ENCODE data around the gene IFITM1. TPM values are rescaled to one million over a fixed set of nuclear protein-coding genes. Genes with fewer than 3 reads are reported as not detected.

IFITM1 gene
- total RNA-seq, 1 experiment from 2014 or later: 2.0 TPM

- intact Hi-C loops (cut with micrococcal nuclease): no loop called here
These were observed 36.9 kb downstream of the IFITM1 start for GRCh38 chr11:350723-351255.

GRCh38 chr11:351411-351810 lies 37.6 kb downstream of the IFITM1 start:
- Histone ChIP-seq H3K4me2 (ENCODE audit: low read length) (no peak overlapping the region), H4K20me1 (ENCODE audit: low read length) (no peaks in the 10 kb centered on the region), H3K36me3 (ENCODE audit: low read depth, low read length) (no peaks in the 10 kb centered on the region), H3K9ac (ENCODE audit: low read length) (no peak overlapping the region), H3F3A (ENCODE audit: low read length, unreplicated experiment) (no peaks in the 10 kb centered on the region), H3K9me2 (replicated peaks; ENCODE audit: low read length) (no peaks in the 10 kb centered on the region), H3K4me3 (ENCODE audit: low read length) (no peak overlapping the region), H3K27me3 (ENCODE audit: low read length) (no peaks in the 10 kb centered on the region), H3K4me1 (ENCODE audit: insufficient read depth, low read length) (peaks cover 9% of the 10 kb centered on the region), H3K79me2 (ENCODE audit: low read length) (no peaks in the 10 kb centered on the region), H2AFZ (ENCODE audit: low read length) (no peak overlapping the region), H3K27ac (ENCODE audit: low read length) (no peak overlapping the region), H3K9me3 (ENCODE audit: low read length) (no peaks in the 10 kb centered on the region)
- ATAC-seq (no peak), DNase-seq (no peak)
- intact Hi-C loops (cut with micrococcal nuclease): no loop called here
- no TSS peak for BruUV-seq (replicated peaks)
- CTCF ChIA-PET: no interaction called here
- POLR2A ChIA-PET (ENCODE audit: unreplicated experiment): no interaction called here
- no peak for TF ChIP-seq EZH2 (IDR thresholded peaks at IDR 0.05; ENCODE audit: low read length, unreplicated experiment)
- TF ChIP-seq, protein P1, sequence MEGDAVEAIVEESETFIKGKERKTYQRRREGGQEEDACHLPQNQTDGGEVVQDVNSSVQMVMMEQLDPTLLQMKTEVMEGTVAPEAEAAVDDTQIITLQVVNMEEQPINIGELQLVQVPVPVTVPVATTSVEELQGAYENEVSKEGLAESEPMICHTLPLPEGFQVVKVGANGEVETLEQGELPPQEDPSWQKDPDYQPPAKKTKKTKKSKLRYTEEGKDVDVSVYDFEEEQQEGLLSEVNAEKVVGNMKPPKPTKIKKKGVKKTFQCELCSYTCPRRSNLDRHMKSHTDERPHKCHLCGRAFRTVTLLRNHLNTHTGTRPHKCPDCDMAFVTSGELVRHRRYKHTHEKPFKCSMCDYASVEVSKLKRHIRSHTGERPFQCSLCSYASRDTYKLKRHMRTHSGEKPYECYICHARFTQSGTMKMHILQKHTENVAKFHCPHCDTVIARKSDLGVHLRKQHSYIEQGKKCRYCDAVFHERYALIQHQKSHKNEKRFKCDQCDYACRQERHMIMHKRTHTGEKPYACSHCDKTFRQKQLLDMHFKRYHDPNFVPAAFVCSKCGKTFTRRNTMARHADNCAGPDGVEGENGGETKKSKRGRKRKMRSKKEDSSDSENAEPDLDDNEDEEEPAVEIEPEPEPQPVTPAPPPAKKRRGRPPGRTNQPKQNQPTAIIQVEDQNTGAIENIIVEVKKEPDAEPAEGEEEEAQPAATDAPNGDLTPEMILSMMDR (conservative IDR thresholded peaks at IDR 0.05; ENCODE audit: low read depth, low read length): no peak
- no peak for TF ChIP-seq EZH2phosphoT487 (IDR thresholded peaks at IDR 0.05; ENCODE audit: borderline replicate concordance, low read length)

More at GRCh38 chr11:350723-351255, 36.9 kb downstream of the IFITM1 start:
- DNase-seq (no peak), ATAC-seq (no peak)
- H3F3A ChIP-seq (ENCODE audit: low read length, unreplicated experiment): no peaks in the 10 kb centered on the region
- H3K4me1 ChIP-seq (ENCODE audit: insufficient read depth, low read length): peaks cover 9% of the 10 kb centered on the region
- H4K20me1 ChIP-seq (ENCODE audit: low read length): no peaks in the 10 kb centered on the region
- no peaks in the 10 kb centered on the region for H3K79me2 ChIP-seq (ENCODE audit: low read length)
- no TSS peak for BruUV-seq (replicated peaks)
- ChIA-PET POLR2A (ENCODE audit: unreplicated experiment) (no interaction called here), CTCF (no interaction called here)
- no peaks in the 10 kb centered on the region for H3K9me3 ChIP-seq (ENCODE audit: low read length)
- no peak overlapping the region for H3K4me2 ChIP-seq (ENCODE audit: low read length)
- no peaks in the 10 kb centered on the region for H3K27me3 ChIP-seq (ENCODE audit: low read length)
- H3K9ac ChIP-seq (ENCODE audit: low read length): no peak overlapping the region
- no peaks in the 10 kb centered on the region for H3K36me3 ChIP-seq (ENCODE audit: low read depth, low read length)
- no peaks in the 10 kb centered on the region for H3K9me2 ChIP-seq (replicated peaks; ENCODE audit: low read length)
- H3K4me3 ChIP-seq (ENCODE audit: low read length): no peak overlapping the region
- H3K27ac ChIP-seq (ENCODE audit: low read length): no peak overlapping the region
- no peak overlapping the region for H2AFZ ChIP-seq (ENCODE audit: low read length)
- TF ChIP-seq, protein P1 (conservative IDR thresholded peaks at IDR 0.05; ENCODE audit: low read depth, low read length): no peak
- TF ChIP-seq EZH2phosphoT487 (IDR thresholded peaks at IDR 0.05; ENCODE audit: borderline replicate concordance, low read length) (no peak), EZH2 (IDR thresholded peaks at IDR 0.05; ENCODE audit: low read length, unreplicated experiment) (no peak)

- ATAC-seq (no peak), DNase-seq (no peak)
- CTCF ChIA-PET: no interaction called here
- POLR2A ChIA-PET (ENCODE audit: unreplicated experiment): no interaction called here
- no peaks in the 10 kb centered on the region for H3K9me3 ChIP-seq (ENCODE audit: low read length)
- no peaks in the 10 kb centered on the region for H3K36me3 ChIP-seq (ENCODE audit: low read depth, low read length)
- H3K9ac ChIP-seq (ENCODE audit: low read length): no peak overlapping the region
- H3K27me3 ChIP-seq (ENCODE audit: low read length): no peaks in the 10 kb centered on the region
- no peaks in the 10 kb centered on the region for H3K9me2 ChIP-seq (replicated peaks; ENCODE audit: low read length)
- no peak overlapping the region for H2AFZ ChIP-seq (ENCODE audit: low read length)
- H3K4me1 ChIP-seq (ENCODE audit: insufficient read depth, low read length): peaks cover 9% of the 10 kb centered on the region
- H3K27ac ChIP-seq (ENCODE audit: low read length): no peak overlapping the region
- no TSS peak for BruUV-seq (replicated peaks)
- intact Hi-C loops (cut with micrococcal nuclease): no loop called here
- no peak overlapping the region for H3K4me3 ChIP-seq (ENCODE audit: low read length)
- H3F3A ChIP-seq (ENCODE audit: low read length, unreplicated experiment): no peaks in the 10 kb centered on the region
- no peak overlapping the region for H3K4me2 ChIP-seq (ENCODE audit: low read length)
- H3K79me2 ChIP-seq (ENCODE audit: low read length): no peaks in the 10 kb centered on the region
- TF ChIP-seq, protein P1 (conservative IDR thresholded peaks at IDR 0.05; ENCODE audit: low read depth, low read length): no peak
- TF ChIP-seq EZH2phosphoT487 (IDR thresholded peaks at IDR 0.05; ENCODE audit: borderline replicate concordance, low read length) (no peak), EZH2 (IDR thresholded peaks at IDR 0.05; ENCODE audit: low read length, unreplicated experiment) (no peak)
- H4K20me1 ChIP-seq (ENCODE audit: low read length): no peaks in the 10 kb centered on the region
These were observed 38.7 kb downstream of the IFITM1 start for GRCh38 chr11:352456-353031.
